ENCODE results near the gene DCUN1D3.

DCUN1D3 gene

GRCh38 chr16:20860361-20860760, 39.8 kb downstream of the DCUN1D3 start:
- DNase-seq: no peak

GRCh38 chr16:20859699-20860098, 40.5 kb downstream of the DCUN1D3 start:
- DNase-seq: no peak

- no peak for DNase-seq
Measured at GRCh38 chr16:20859229-20859628, 40.9 kb downstream of the DCUN1D3 start.

GRCh38 chr16:20857281-20857680, 42.9 kb downstream of the DCUN1D3 start:
- DNase-seq: no peak

- no peak for DNase-seq
Measured at GRCh38 chr16:20854963-20855362, 45.2 kb downstream of the DCUN1D3 start.

- DNase-seq: no peak
Measured at GRCh38 chr16:20853981-20854620, 46.1 kb downstream of the DCUN1D3 start.

GRCh38 chr16:20853143-20853542, 47.0 kb downstream of the DCUN1D3 start:
- DNase-seq: no peak

- DNase-seq: no peak
Measured at GRCh38 chr16:20851601-20852000, 48.6 kb downstream of the DCUN1D3 start.

- no peak for DNase-seq
Measured at GRCh38 chr16:20850981-20851380, 49.2 kb downstream of the DCUN1D3 start.

GRCh38 chr16:20849589-20850390, 50.4 kb downstream of the DCUN1D3 start:
- DNase-seq: no peak

GRCh38 chr16:20847550-20847949, 52.6 kb downstream of the DCUN1D3 start:
- no peak for DNase-seq

GRCh38 chr16:20846551-20846950, 53.6 kb downstream of the DCUN1D3 start:
- no peak for DNase-seq

GRCh38 chr16:20846030-20846429, 54.1 kb downstream of the DCUN1D3 start:
- DNase-seq: no peak

- DNase-seq: no peak
Measured at GRCh38 chr16:20844588-20844987, 55.6 kb downstream of the DCUN1D3 start.

- no peak for DNase-seq
Measured at GRCh38 chr16:20844054-20844453, 56.1 kb downstream of the DCUN1D3 start.

GRCh38 chr16:20839504-20839903, 60.7 kb downstream of the DCUN1D3 start:
- no peak for DNase-seq

- no peak for DNase-seq
Measured at GRCh38 chr16:20838240-20838639, 61.9 kb downstream of the DCUN1D3 start.

GRCh38 chr16:20833086-20833485, 67.1 kb downstream of the DCUN1D3 start:
- no peak for DNase-seq

GRCh38 chr16:20830372-20830771, 69.8 kb downstream of the DCUN1D3 start:
- DNase-seq: no peak

- no peak for DNase-seq
Measured at GRCh38 chr16:20829536-20829935, 70.6 kb downstream of the DCUN1D3 start.

- no peak for DNase-seq
Measured at GRCh38 chr16:20826039-20826566, 74.1 kb downstream of the DCUN1D3 start.

GRCh38 chr16:20822521-20823325, 77.4 kb downstream of the DCUN1D3 start:
- no peak for DNase-seq

GRCh38 chr16:20821682-20822081, 78.5 kb downstream of the DCUN1D3 start:
- no peak for DNase-seq

Data from NCI-H1436 treated with DMSO at 0.1 percent for 48 hours (cell line).